Fibroblast of the aortic adventitia (primary cell): Measurements from ENCODE around the gene PHTF1. TPM values are rescaled to one million over a fixed set of nuclear protein-coding genes. Genes with fewer than 3 reads are reported as not detected.

ENCODE experiments used
- DNase-seq: peaks from one replicate; pipeline ENCODE4 v3.0.0-alpha.2; 2010; ENCODE audit warnings: low read depth
- H3K4me3 ChIP-seq: 2 replicates; pipeline ENCODE4 v1.5.1; 2011; ENCODE audit warnings: low read depth, mild to moderate bottlenecking, control low read depth, low read length, moderate library complexity
- CTCF ChIP-seq: IDR thresholded peaks from 2 replicates; pipeline ENCODE4 v1.5.1; 2011; ENCODE audit warnings: mild to moderate bottlenecking, low read length, control low read depth, inconsistent platforms; ENCODE audit not compliant: insufficient read depth
- total RNA-seq: library from RNA; depleted of rRNA; stranded (reverse); fragments of >200 nt; gene quantifications from 2 replicates; pipeline ENCODE4 v1.2.3, GENCODE V29; 2012; ENCODE audit warnings: low replicate concordance

PHTF1 gene
- total RNA-seq, 1 donor, result 36.3 TPM

GRCh38 chr1:113751114-113751513 lies 8.2 kb downstream of the PHTF1 start:
- H3K4me3 ChIP-seq, result no peak overlapping the region
- no peak for TF ChIP-seq CTCF
- no peak for DNase-seq

GRCh38 chr1:113749402-113749801 lies 9.9 kb downstream of the PHTF1 start:
- no peak overlapping the region for H3K4me3 ChIP-seq
- no peak for DNase-seq

DNA sequence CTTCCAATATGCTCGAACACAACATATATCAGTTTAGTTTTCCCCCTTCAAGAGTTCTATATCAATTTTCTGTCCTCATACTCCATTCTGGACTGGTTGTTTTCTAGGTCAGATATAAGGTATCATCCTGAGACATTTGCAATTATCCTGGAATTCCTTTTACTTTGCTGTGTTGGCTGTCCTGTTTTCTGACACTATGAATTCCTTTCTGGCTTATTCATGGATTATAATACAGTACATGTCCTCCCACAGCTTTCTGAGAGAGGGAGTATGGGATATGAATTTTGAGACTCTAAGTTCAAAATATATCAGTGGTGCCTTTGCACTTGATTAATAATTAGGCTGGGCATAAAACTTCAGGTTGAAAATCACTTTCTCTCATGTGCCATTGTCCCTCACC lies 11.9 kb downstream of the PHTF1 start:
- no peak overlapping the region for H3K4me3 ChIP-seq
- TF ChIP-seq CTCF, result no peak
- DNase-seq, result peak; percentile 19

More at GRCh38 chr1:113749402-113749801, 9.9 kb downstream of the PHTF1 start:
- no peak for TF ChIP-seq CTCF

- DNase-seq, result no peak
- H3K4me3 ChIP-seq, result no peak overlapping the region
- TF ChIP-seq CTCF, result no peak
Measured at GRCh38 chr1:113745425-113745824, 13.9 kb downstream of the PHTF1 start.

DNA sequence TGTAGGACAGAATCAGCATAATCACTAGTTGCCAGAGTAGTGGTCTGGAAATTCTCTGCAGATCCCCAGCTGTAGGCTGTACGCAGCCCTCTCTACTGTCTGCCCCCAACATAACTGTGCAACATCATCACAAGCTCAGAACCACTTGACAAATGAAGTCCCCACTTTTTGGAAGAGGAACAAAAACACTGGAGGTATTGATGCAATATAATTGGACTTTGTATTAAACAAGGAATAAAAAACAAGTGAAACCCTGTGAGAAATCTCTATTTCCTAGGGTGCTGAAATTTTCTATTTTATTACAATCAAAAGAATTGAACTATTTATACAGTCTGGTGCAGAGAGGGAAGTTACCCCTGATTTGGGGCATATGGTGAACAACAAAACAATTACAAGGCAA lies 15.2 kb downstream of the PHTF1 start:
- DNase-seq, result no peak
- TF ChIP-seq CTCF, result no peak
- no peak overlapping the region for H3K4me3 ChIP-seq

GRCh38 chr1:113742515-113742914 lies 16.8 kb downstream of the PHTF1 start:
- TF ChIP-seq CTCF, result no peak
- no peak overlapping the region for H3K4me3 ChIP-seq
- no peak for DNase-seq

DNA sequence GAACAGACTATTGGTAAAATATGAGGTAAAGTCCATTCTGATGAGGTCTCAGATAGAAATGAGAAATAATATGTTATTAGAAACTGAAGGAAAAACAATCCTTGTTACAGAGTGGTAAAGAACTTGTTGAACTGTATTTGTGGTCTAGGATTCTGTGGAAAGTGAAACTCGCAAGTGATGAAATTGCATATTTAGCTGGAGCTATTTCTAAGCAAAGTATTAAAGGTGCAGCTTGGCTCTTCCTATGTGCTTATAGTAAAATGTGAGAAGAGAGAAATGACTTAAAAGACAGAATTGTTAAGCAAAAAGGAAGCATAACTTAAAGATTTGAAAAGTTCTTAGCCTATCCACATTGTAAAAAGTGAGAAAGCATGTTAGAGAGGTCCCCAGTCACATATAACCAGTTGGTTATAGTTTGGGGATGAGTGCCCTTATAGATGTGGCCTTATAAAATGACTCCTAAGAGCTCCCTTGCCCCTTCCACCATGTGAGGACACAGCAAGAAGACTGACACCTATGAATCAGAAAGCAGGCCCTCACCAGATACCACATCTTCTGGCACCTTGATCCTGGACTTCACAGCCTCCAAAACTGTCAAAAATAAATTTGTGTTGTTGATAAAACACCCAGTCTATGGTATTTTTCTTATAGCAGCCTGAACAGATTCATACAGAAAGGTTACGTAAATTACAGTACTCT lies 24.8 kb downstream of the PHTF1 start:
- H3K4me3 ChIP-seq, result no peak overlapping the region
- TF ChIP-seq CTCF, result no peak
- DNase-seq, result no peak
